Activated naive CD8-positive, alpha-beta T cell treated with anti-CD3 and anti-CD28 coated beads, Interleukin-2, amount 10 ng/mL, durations not matched to agents 7 days and 5 days (primary cell): Measurements from ENCODE around the gene P4HA3. TPM values are rescaled to one million over a fixed set of nuclear protein-coding genes. Genes with fewer than 3 reads are reported as not detected.
"Not testable (repeated sequence)": the region's sequence is repeated elsewhere in the genome, so short reads cannot be mapped to it uniquely, and the experiment has no call there.

Experiments used
- ATAC-seq: fragments of 150-1000 bp; cut with Tn5 transposase; one replicate; pipeline ENCODE4 v1.10.0; 2021; ENCODE audit warnings: low read depth, moderate library complexity
- POLR2A ChIA-PET: fragments of 350-600 bp; sonication (Branson Sonifier 250); formaldehyde crosslinking; loops from one replicate; lab custom pipeline; 2021; ENCODE audit warnings: antibody characterized with exemption; lab: Charles Lee
- DNase-seq: peaks from one replicate; pipeline ENCODE4 v3.0.0; 2021
- H3K27ac Mint-ChIP-seq: one replicate; pipeline ENCODE4 v1.8.0; 2022; ENCODE audit warnings: mild to moderate bottlenecking, mixed read lengths
- H3K27me3 Mint-ChIP-seq: one replicate; pipeline ENCODE4 v1.8.0; 2022; ENCODE audit warnings: mild to moderate bottlenecking, moderate library complexity, mixed read lengths
- H3K36me3 Mint-ChIP-seq: one replicate; pipeline ENCODE4 v1.8.0; 2021; ENCODE audit warnings: mild to moderate bottlenecking, mixed read lengths
- H3K4me1 Mint-ChIP-seq: one replicate; pipeline ENCODE4 v1.8.0; 2021; ENCODE audit warnings: mixed read lengths
- H3K4me3 Mint-ChIP-seq: one replicate; pipeline ENCODE4 v1.8.0; 2022; ENCODE audit warnings: mild to moderate bottlenecking, moderate library complexity, mixed read lengths
- H3K9me3 Mint-ChIP-seq: one replicate; pipeline ENCODE4 v1.8.0; 2021; ENCODE audit warnings: mixed read lengths
- total RNA-seq, 2 experiments: library from RNA; stranded (reverse); gene quantifications; one replicate each; pipeline ENCODE4 v1.2.3, GENCODE V29; 2021

The P4HA3 gene
- total RNA-seq = not detected

GRCh38 chr11:74311352-74311926, at the start of gene P4HA3:
Gene P4HA3 (minus strand): TSS chr11:74311640. CDS start chr11:74311611, 29 bp downstream.
- no peaks in the 10 kb centered on the region for H3K36me3 Mint-ChIP-seq
- POLR2A ChIA-PET = no interaction called here
- H3K4me1 Mint-ChIP-seq = peaks cover 10% of the 10 kb centered on the region
- H3K4me3 Mint-ChIP-seq = peak within 1 kb of the TSS; percentile 76
- ATAC-seq (peak; percentile 92), DNase-seq (peak; percentile 69)
- peaks cover 2% of the 10 kb centered on the region for H3K9me3 Mint-ChIP-seq
- peaks cover 41% of the 10 kb centered on the region for H3K27me3 Mint-ChIP-seq
- no peak within 1 kb of the TSS for H3K27ac Mint-ChIP-seq

- H3K36me3 Mint-ChIP-seq = peaks cover 28% of the 10 kb centered on the region
- H3K4me1 Mint-ChIP-seq = peaks cover 5% of the 10 kb centered on the region
- no peak for ATAC-seq
- POLR2A ChIA-PET = no interaction called here
- H3K9me3 Mint-ChIP-seq = no peaks in the 10 kb centered on the region
- no peaks in the 10 kb centered on the region for H3K27me3 Mint-ChIP-seq
- H3K4me3 Mint-ChIP-seq = no peak overlapping the region
- H3K27ac Mint-ChIP-seq = no peak overlapping the region
- DNase-seq = no peak
Observed at GRCh38 chr11:74357449-74357848, 46.0 kb upstream of the P4HA3 start.

- ATAC-seq (no peak), DNase-seq (no peak)
- peaks cover 17% of the 10 kb centered on the region for H3K36me3 Mint-ChIP-seq
- no peak overlapping the region for H3K4me3 Mint-ChIP-seq
- no peaks in the 10 kb centered on the region for H3K27me3 Mint-ChIP-seq
- H3K9me3 Mint-ChIP-seq = no peaks in the 10 kb centered on the region
- H3K4me1 Mint-ChIP-seq = peaks cover 5% of the 10 kb centered on the region
- no peak overlapping the region for H3K27ac Mint-ChIP-seq
- POLR2A ChIA-PET = no interaction called here
Observed at GRCh38 chr11:74355626-74356025, 44.2 kb upstream of the P4HA3 start.

GRCh38 chr11:74354036-74354435, 42.6 kb upstream of the P4HA3 start:
- POLR2A ChIA-PET = no interaction called here
- peaks cover 5% of the 10 kb centered on the region for H3K4me1 Mint-ChIP-seq
- H3K4me3 Mint-ChIP-seq = no peak overlapping the region
- H3K27ac Mint-ChIP-seq = no peak overlapping the region
- no peaks in the 10 kb centered on the region for H3K27me3 Mint-ChIP-seq
- H3K9me3 Mint-ChIP-seq = no peaks in the 10 kb centered on the region
- peaks cover 13% of the 10 kb centered on the region for H3K36me3 Mint-ChIP-seq
- ATAC-seq = no peak
- no peak for DNase-seq

GRCh38 chr11:74347381-74347780, 35.9 kb upstream of the P4HA3 start:
- Mint-ChIP-seq H3K9me3 (no peaks in the 10 kb centered on the region), H3K4me1 (no peaks in the 10 kb centered on the region), H3K27me3 (no peaks in the 10 kb centered on the region), H3K36me3 (peaks cover 10% of the 10 kb centered on the region), H3K4me3 (no peak overlapping the region), H3K27ac (no peak overlapping the region)
- ATAC-seq = no peak
- POLR2A ChIA-PET = no interaction called here
- no peak for DNase-seq

- no peak for ATAC-seq
- POLR2A ChIA-PET = no interaction called here
- no peaks in the 10 kb centered on the region for H3K4me1 Mint-ChIP-seq
- H3K36me3 Mint-ChIP-seq = peaks cover 17% of the 10 kb centered on the region
- DNase-seq = no peak
- H3K4me3 Mint-ChIP-seq = no peak overlapping the region
- H3K9me3 Mint-ChIP-seq = no peaks in the 10 kb centered on the region
- H3K27me3 Mint-ChIP-seq = no peaks in the 10 kb centered on the region
- no peak overlapping the region for H3K27ac Mint-ChIP-seq
Observed at GRCh38 chr11:74345420-74345819, 34.0 kb upstream of the P4HA3 start.

GRCh38 chr11:74341921-74342320, 30.5 kb upstream of the P4HA3 start:
- ATAC-seq (no peak), DNase-seq (no peak)
- Mint-ChIP-seq H3K27me3 (no peaks in the 10 kb centered on the region), H3K27ac (no peak overlapping the region), H3K36me3 (peaks cover 23% of the 10 kb centered on the region), H3K4me1 (no peaks in the 10 kb centered on the region), H3K4me3 (no peak overlapping the region), H3K9me3 (no peaks in the 10 kb centered on the region)
- POLR2A ChIA-PET = no interaction called here

GRCh38 chr11:74339619-74340018, 28.2 kb upstream of the P4HA3 start:
- Mint-ChIP-seq H3K9me3 (no peaks in the 10 kb centered on the region), H3K27ac (no peak overlapping the region), H3K27me3 (no peaks in the 10 kb centered on the region), H3K36me3 (peaks cover 23% of the 10 kb centered on the region), H3K4me1 (no peaks in the 10 kb centered on the region), H3K4me3 (no peak overlapping the region)
- POLR2A ChIA-PET = no interaction called here
- ATAC-seq = no peak
- no peak for DNase-seq

GRCh38 chr11:74338963-74339362, 27.5 kb upstream of the P4HA3 start:
- POLR2A ChIA-PET = no interaction called here
- DNase-seq = no peak
- H3K9me3 Mint-ChIP-seq = no peaks in the 10 kb centered on the region
- no peak for ATAC-seq
- no peaks in the 10 kb centered on the region for H3K4me1 Mint-ChIP-seq
- no peaks in the 10 kb centered on the region for H3K27me3 Mint-ChIP-seq
- H3K27ac Mint-ChIP-seq = no peak overlapping the region
- H3K36me3 Mint-ChIP-seq = peaks cover 25% of the 10 kb centered on the region
- H3K4me3 Mint-ChIP-seq = no peak overlapping the region

GRCh38 chr11:74333193-74333592, 21.8 kb upstream of the P4HA3 start:
- Mint-ChIP-seq H3K9me3 (no peaks in the 10 kb centered on the region), H3K27me3 (no peaks in the 10 kb centered on the region), H3K27ac (no peak overlapping the region), H3K4me3 (no peak overlapping the region), H3K4me1 (no peaks in the 10 kb centered on the region), H3K36me3 (peaks cover 5% of the 10 kb centered on the region)
- POLR2A ChIA-PET = no interaction called here
- ATAC-seq = no peak
- DNase-seq = no peak

- Mint-ChIP-seq H3K4me1 (no peaks in the 10 kb centered on the region), H3K36me3 (peaks cover 5% of the 10 kb centered on the region), H3K4me3 (no peak overlapping the region), H3K9me3 (no peaks in the 10 kb centered on the region), H3K27ac (no peak overlapping the region), H3K27me3 (no peaks in the 10 kb centered on the region)
- ATAC-seq (no peak), DNase-seq (no peak)
- POLR2A ChIA-PET = no interaction called here
Observed at GRCh38 chr11:74332291-74332690, 20.9 kb upstream of the P4HA3 start.

- ATAC-seq, H3K4me1 Mint-ChIP-seq, POLR2A ChIA-PET, H3K9me3 Mint-ChIP-seq, H3K27me3 Mint-ChIP-seq, DNase-seq, H3K27ac Mint-ChIP-seq, H3K36me3 Mint-ChIP-seq, H3K4me3 Mint-ChIP-seq: not testable (repeated sequence)
Observed at GRCh38 chr11:74331000-74331399, 19.6 kb upstream of the P4HA3 start.

- no peak for ATAC-seq
- no peak overlapping the region for H3K27ac Mint-ChIP-seq
- no peaks in the 10 kb centered on the region for H3K9me3 Mint-ChIP-seq
- H3K4me3 Mint-ChIP-seq = no peak overlapping the region
- H3K36me3 Mint-ChIP-seq = peaks cover 2% of the 10 kb centered on the region
- POLR2A ChIA-PET = no interaction called here
- DNase-seq = no peak
- H3K4me1 Mint-ChIP-seq = no peaks in the 10 kb centered on the region
- peaks cover 2% of the 10 kb centered on the region for H3K27me3 Mint-ChIP-seq
Observed at GRCh38 chr11:74330075-74330858, 18.8 kb upstream of the P4HA3 start.

- Mint-ChIP-seq H3K4me1 (no peaks in the 10 kb centered on the region), H3K27ac (no peak overlapping the region), H3K27me3 (peaks cover 6% of the 10 kb centered on the region), H3K36me3 (no peaks in the 10 kb centered on the region), H3K9me3 (no peaks in the 10 kb centered on the region), H3K4me3 (no peak overlapping the region)
- no peak for ATAC-seq
- POLR2A ChIA-PET = no interaction called here
- no peak for DNase-seq
Observed at GRCh38 chr11:74327076-74327475, 15.6 kb upstream of the P4HA3 start.
